SK-N-SH (cell line): ENCODE results near the gene PLEKHM3. TPM values are rescaled to one million over a fixed set of nuclear protein-coding genes. Genes with fewer than 3 reads are reported as not detected.

Experiments used
- CTCF ChIA-PET: fragments of 300-600, 350-600 bp; formaldehyde crosslinking; extraction: SDS; loops from one replicate; lab custom pipeline; 2021; lab: Yijun Ruan, JAX
- POLR2A ChIA-PET: fragments of 350-600 bp; sonication (Branson Sonifier 250); formaldehyde crosslinking; extraction: SDS; loops from one replicate; lab custom pipeline; 2020; ENCODE audit warnings: antibody characterized with exemption, inconsistent platforms; lab: Yijun Ruan, JAX
- DNase-seq: peaks from one replicate; pipeline ENCODE4 v3.0.0; 2012
- H2AFZ ChIP-seq: fragments of 200-600 bp; sonication (generic); 2 replicates; pipeline ENCODE4 v1.8.1; 2016; ENCODE audit warnings: antibody characterized with exemption, mild to moderate bottlenecking, low read depth
- H3F3A ChIP-seq: fragments of 200-600 bp; sonication (generic); replicated peaks from 2 replicates; pipeline ENCODE3; 2016; ENCODE audit warnings: antibody characterized with exemption, mild to moderate bottlenecking; ENCODE audit not compliant: insufficient read depth
- H3K27ac ChIP-seq, 2 experiments: fragments of 200-500 bp in 1 of 2; fragments of 200-600 bp in 1 of 2; sonication (Bioruptor generic) in 1 of 2; sonication (generic), shearing (Covaris generic) in 1 of 2; 2 replicates each; pipeline versions ENCODE4 v1.5.1 to v1.6.1; 2014 to 2016; ENCODE audit warnings: low read depth in 2 of 2, inconsistent platforms in 1 of 2, low read length in 1 of 2, mild to moderate bottlenecking in 1 of 2, mixed read lengths in 1 of 2
- H3K27me3 ChIP-seq: fragments of 200-600 bp; sonication (generic), shearing (Covaris generic); 2 replicates; pipeline ENCODE4 v1.6.1; 2016; ENCODE audit warnings: mixed run types; ENCODE audit not compliant: insufficient read depth
- H3K36me3 ChIP-seq, 2 experiments: fragments of 200-500 bp in 1 of 2; fragments of 200-600 bp in 1 of 2; sonication (Bioruptor generic) in 1 of 2; sonication (generic) in 1 of 2; replicated peaks in 1 of 2; 2 replicates each; pipeline versions ENCODE3 to v1.5.1; 2014 to 2016; ENCODE audit warnings: low read length in 1 of 2, mild to moderate bottlenecking in 1 of 2; ENCODE audit not compliant: insufficient read depth in 2 of 2, control insufficient read depth in 1 of 2
- H3K4me1 ChIP-seq, 2 experiments: fragments of 200-500 bp in 1 of 2; fragments of 200-600 bp in 1 of 2; sonication (Bioruptor generic) in 1 of 2; sonication (generic), shearing (Covaris generic) in 1 of 2; 2 replicates each; pipeline versions ENCODE4 v1.5.1 to v1.6.1; 2014 to 2016; ENCODE audit warnings: low read depth in 1 of 2, low read length in 1 of 2, mixed run types in 1 of 2; ENCODE audit not compliant: insufficient read depth in 2 of 2, control insufficient read depth in 1 of 2
- H3K4me2 ChIP-seq: fragments of 200-600 bp; sonication (generic), shearing (Covaris generic); 2 replicates; pipeline ENCODE4 v1.6.1; 2017; ENCODE audit warnings: mixed run types
- H3K4me3 ChIP-seq, 2 experiments: fragments of 200-500 bp in 1 of 2; fragments of 200-600 bp in 1 of 2; sonication (Bioruptor generic) in 1 of 2; sonication (generic), shearing (Covaris generic) in 1 of 2; 2 replicates each; pipeline versions ENCODE4 v1.5.1 to v1.8.1; 2014 to 2016; ENCODE audit warnings: low read depth in 2 of 2, inconsistent platforms in 1 of 2, low read length in 1 of 2, mild to moderate bottlenecking in 1 of 2, mixed read lengths in 1 of 2, moderate library complexity in 1 of 2
- H3K79me2 ChIP-seq: fragments of 200-600 bp; sonication (generic); 2 replicates; pipeline ENCODE4 v1.8.1; 2017; ENCODE audit warnings: mild to moderate bottlenecking; ENCODE audit not compliant: insufficient read depth
- H3K9ac ChIP-seq: fragments of 200-600 bp; sonication (generic); 2 replicates; pipeline ENCODE4 v1.6.1; 2017; ENCODE audit warnings: mixed run types
- H3K9me2 ChIP-seq: fragments of 200-600 bp; sonication (generic); 2 replicates; pipeline ENCODE4 v1.6.1; 2017; ENCODE audit warnings: mixed run types
- H3K9me3 ChIP-seq: fragments of 200-600 bp; sonication (generic); 2 replicates; pipeline ENCODE4 v1.6.1; 2017; ENCODE audit warnings: mixed run types, mild to moderate bottlenecking, moderate library complexity
- H4K20me1 ChIP-seq: fragments of 200-600 bp; sonication (generic); 2 replicates; pipeline ENCODE4 v1.6.1; 2017; ENCODE audit warnings: mild to moderate bottlenecking, mixed run types; ENCODE audit not compliant: insufficient read depth
- ELF1 ChIP-seq: IDR thresholded peaks from 2 replicates; pipeline ENCODE4 v1.4.0; 2012
- EP300 ChIP-seq, 2 experiments: IDR thresholded peaks; 2 replicates each; pipeline versions ENCODE4 v1.4.0 to v1.6.1; 2012; ENCODE audit warnings: borderline replicate concordance in 1 of 2, low read depth in 1 of 2, low read length in 1 of 2
- EZH2phosphoT487 ChIP-seq: fragments of 200-600 bp; sonication (generic); IDR thresholded peaks from 2 replicates; pipeline ENCODE4 v1.6.1; 2017; ENCODE audit warnings: low read depth, mixed run types, mild to moderate bottlenecking, antibody characterized with exemption, moderate library complexity, borderline replicate concordance
- FOXM1 ChIP-seq: IDR thresholded peaks from 2 replicates; pipeline ENCODE4 v1.4.0; 2012; ENCODE audit warnings: low read depth, mild to moderate bottlenecking
- GABPA ChIP-seq: IDR thresholded peaks from 2 replicates; pipeline ENCODE4 v1.4.0; 2012; ENCODE audit warnings: low read depth, mild to moderate bottlenecking
- GATA2 ChIP-seq: sonication (generic); formaldehyde crosslinking; IDR thresholded peaks from 2 replicates; pipeline ENCODE4 v1.5.0; 2020; ENCODE audit warnings: mild to moderate bottlenecking, missing genetic modification reagents
- JUND ChIP-seq: IDR thresholded peaks from 2 replicates; pipeline ENCODE4 v1.4.0; 2012
- MAX ChIP-seq: IDR thresholded peaks from 2 replicates; pipeline ENCODE4 v1.4.0; 2012; ENCODE audit warnings: low read depth
- NFIC ChIP-seq: IDR thresholded peaks from 2 replicates; pipeline ENCODE4 v1.4.0; 2012; ENCODE audit warnings: borderline replicate concordance
- POLR2AphosphoS5 ChIP-seq: IDR thresholded peaks from 2 replicates; pipeline ENCODE4 v1.6.1; 2012; ENCODE audit warnings: low read depth, low read length
- RCOR1 ChIP-seq: fragments of 150-350 bp; IDR thresholded peaks from 2 replicates; pipeline ENCODE4 v1.6.1; 2017; ENCODE audit warnings: antibody characterized with exemption, low read length
- RFX5 ChIP-seq: IDR thresholded peaks from 2 replicates; pipeline ENCODE4 v1.6.1; 2012; ENCODE audit warnings: mild to moderate bottlenecking, improper control_type of control experiment, low read length
- TCF12 ChIP-seq: IDR thresholded peaks from 2 replicates; pipeline ENCODE4 v1.4.0; 2012
- YY1 ChIP-seq: IDR thresholded peaks from 2 replicates; pipeline ENCODE4 v1.4.0; 2012; ENCODE audit warnings: low read depth, mild to moderate bottlenecking
- ZBTB33 ChIP-seq: IDR thresholded peaks from 2 replicates; pipeline ENCODE4 v1.4.0; 2012; ENCODE audit warnings: low read depth, borderline replicate concordance
- WGBS: methylation state at CpG from one replicate; pipeline ENCODE4 v1.1.6; 2017; ENCODE audit warnings: low lambda C conversion rate; 5-methylcytosine and 5-hydroxymethylcytosine counted together
- polyA plus RNA-seq, 3 experiments: library from polyadenylated mRNA; depleted of rRNA; stranded (reverse); fragments of >200 nt; gene quantifications; 2 replicates each; pipeline ENCODE4 v1.2.3, GENCODE V29; 2012

Gene PLEKHM3
- polyA plus RNA-seq, 1 of the 3 experiments (the other 2 are of a cell fraction) = 1.9 TPM

GRCh38 chr2:207772844-207773205 lies 252.5 kb downstream of the PLEKHM3 start:
- H3K9me3 ChIP-seq = no peaks in the 10 kb centered on the region
- H3K79me2 ChIP-seq = no peaks in the 10 kb centered on the region
- ChIA-PET POLR2A (no interaction called here), CTCF (no interaction called here)
- no peak overlapping the region for H2AFZ ChIP-seq
- H3K9ac ChIP-seq = no peak overlapping the region
- no peak overlapping the region for H3K4me2 ChIP-seq
- no peaks in the 10 kb centered on the region for H3K36me3 ChIP-seq
- H3F3A ChIP-seq = no peaks in the 10 kb centered on the region
- H3K27me3 ChIP-seq = no peaks in the 10 kb centered on the region
- H4K20me1 ChIP-seq = no peaks in the 10 kb centered on the region
- peaks cover 0 to 13% of the 10 kb centered on the region in 2 experiments; a peak in 1 of 4 replicates for H3K4me1 ChIP-seq
- H3K27ac ChIP-seq = no peak overlapping the region
- 97% methylated on average over 13 of the region's 13 CpGs for WGBS
- TF ChIP-seq RFX5 (no peak), YY1 (no peak), FOXM1 (no peak), JUND (no peak), ELF1 (no peak), EP300 (IDR thresholded peaks at IDR 0.05; ENCODE audit: borderline replicate concordance in 1 of 2, low read depth in 1 of 2, low read length in 1 of 2) (no peak)
- H3K4me3 ChIP-seq = no peak overlapping the region
- H3K9me2 ChIP-seq = no peaks in the 10 kb centered on the region
- no peak for DNase-seq

GRCh38 chr2:207772081-207772843 lies 253.1 kb downstream of the PLEKHM3 start:
- POLR2A ChIA-PET = no interaction called here
- H3K4me2 ChIP-seq = no peak overlapping the region
- no peak overlapping the region for H2AFZ ChIP-seq
- H3F3A ChIP-seq = no peaks in the 10 kb centered on the region
- 91% methylated on average over 13 of the region's 13 CpGs for WGBS
- H3K27ac ChIP-seq = no peak overlapping the region
- H4K20me1 ChIP-seq = no peaks in the 10 kb centered on the region
- CTCF ChIA-PET = no interaction called here
- no peak for DNase-seq
- H3K4me3 ChIP-seq = no peak overlapping the region
- H3K4me1 ChIP-seq = peaks cover 0 to 18% of the 10 kb centered on the region in 2 experiments; a peak in 1 of 4 replicates
- no peak for TF ChIP-seq MAX
- TF ChIP-seq ZBTB33 = no peak
- TF ChIP-seq EZH2phosphoT487 = no peak
- no peak for TF ChIP-seq EP300 (IDR thresholded peaks at IDR 0.05; ENCODE audit: borderline replicate concordance in 1 of 2, low read depth in 1 of 2, low read length in 1 of 2)
- TF ChIP-seq GATA2 (CRISPR knock-in tag) = no peak
- no peak for TF ChIP-seq NFIC
- TF ChIP-seq TCF12 = no peak
- TF ChIP-seq POLR2AphosphoS5 = no peak
- no peak for TF ChIP-seq GABPA
- no peak for TF ChIP-seq RCOR1
- TF ChIP-seq JUND = no peak
- H3K9me2 ChIP-seq = no peaks in the 10 kb centered on the region
- H3K9ac ChIP-seq = no peak overlapping the region
- H3K27me3 ChIP-seq = no peaks in the 10 kb centered on the region
- no peaks in the 10 kb centered on the region for H3K9me3 ChIP-seq
- H3K79me2 ChIP-seq = no peaks in the 10 kb centered on the region
- H3K36me3 ChIP-seq = peaks cover 0 to under 1% of the 10 kb centered on the region in 2 experiments
